RWPE2 (cell line): Measurements from ENCODE around the gene SFXN2.

Experiments used
- ATAC-seq: fragments of 200-7000 bp; cut with Tn5 transposase; 3 replicates; pipeline ENCODE4 v1.9.1; 2021; ENCODE audit warnings: low read depth
- DNase-seq: peaks from one replicate; pipeline ENCODE4 v3.0.0-alpha.2; 2020; ENCODE audit warnings: low spot score
- H3K27ac ChIP-seq: fragments of 450-650 bp; 2 replicates; pipeline ENCODE4 v1.5.1; 2017; ENCODE audit warnings: mild to moderate bottlenecking; ENCODE audit not compliant: poor library complexity, severe bottlenecking
- H3K27me3 ChIP-seq: fragments of 250-450 bp; sonication (Bioruptor Pico); 2 replicates; pipeline ENCODE4 v1.5.1; 2021; ENCODE audit warnings: mild to moderate bottlenecking, moderate library complexity; ENCODE audit not compliant: insufficient read depth, poor library complexity, severe bottlenecking
- H3K36me3 ChIP-seq: fragments of 250-450 bp; sonication (Bioruptor Pico); 2 replicates; pipeline ENCODE4 v1.5.1; 2020; ENCODE audit warnings: low read depth, mild to moderate bottlenecking, moderate library complexity
- H3K4me1 ChIP-seq: fragments of 250-450 bp; sonication (Bioruptor Pico); 2 replicates; pipeline ENCODE4 v1.5.1; 2021; ENCODE audit warnings: mild to moderate bottlenecking, moderate library complexity; ENCODE audit not compliant: insufficient read depth, poor library complexity, severe bottlenecking
- H3K4me3 ChIP-seq: fragments of 250-450 bp; sonication (Bioruptor Pico); 2 replicates; pipeline ENCODE4 v1.5.1; 2021; ENCODE audit warnings: mild to moderate bottlenecking, moderate library complexity; ENCODE audit not compliant: severe bottlenecking
- H3K9me3 ChIP-seq: fragments of 250-450 bp; sonication (Bioruptor Pico); 2 replicates; pipeline ENCODE4 v1.5.1; 2021; ENCODE audit warnings: mild to moderate bottlenecking, moderate library complexity; ENCODE audit not compliant: severe bottlenecking
- CTCF ChIP-seq: fragments of 450-650 bp; IDR thresholded peaks from one replicate; pipeline ENCODE4 v1.5.1; 2017; ENCODE audit warnings: mild to moderate bottlenecking, moderate library complexity; ENCODE audit not compliant: poor library complexity, severe bottlenecking

Gene SFXN2

GRCh38 chr10:102779680-102780526 lies 65.5 kb downstream of the SFXN2 start:
- ATAC-seq, result peak; percentile 16
- TF ChIP-seq CTCF, result no peak
- no peaks in the 10 kb centered on the region for H3K36me3 ChIP-seq
- H3K4me3 ChIP-seq, result no peak overlapping the region
- peaks cover 79% of the 10 kb centered on the region for H3K4me1 ChIP-seq
- H3K27ac ChIP-seq, result peak overlapping the region; percentile 98
- H3K9me3 ChIP-seq, result no peaks in the 10 kb centered on the region
- DNase-seq, result no peak
- H3K27me3 ChIP-seq, result no peaks in the 10 kb centered on the region

- no peak for ATAC-seq
These were observed 66.0 kb downstream of the SFXN2 start for GRCh38 chr10:102780527-102780808.

GRCh38 chr10:102781090-102781920 lies 66.9 kb downstream of the SFXN2 start:
- Histone ChIP-seq H3K9me3 (no peaks in the 10 kb centered on the region), H3K4me1 (peaks cover 68% of the 10 kb centered on the region), H3K27ac (peak overlapping the region; percentile 73), H3K36me3 (no peaks in the 10 kb centered on the region), H3K27me3 (no peaks in the 10 kb centered on the region), H3K4me3 (no peak overlapping the region)
- DNase-seq (no peak), ATAC-seq (no peak)
- TF ChIP-seq CTCF, result no peak

More at GRCh38 chr10:102780527-102780808, 66.0 kb downstream of the SFXN2 start:
- H3K4me1 ChIP-seq, result peaks cover 77% of the 10 kb centered on the region
- H3K27me3 ChIP-seq, result no peaks in the 10 kb centered on the region
- H3K36me3 ChIP-seq, result no peaks in the 10 kb centered on the region
- H3K9me3 ChIP-seq, result no peaks in the 10 kb centered on the region
- DNase-seq, result no peak
- peak overlapping the region; percentile 98 for H3K27ac ChIP-seq
- TF ChIP-seq CTCF, result no peak
- no peak overlapping the region for H3K4me3 ChIP-seq

- Histone ChIP-seq H3K27me3 (no peaks in the 10 kb centered on the region), H3K4me1 (peaks cover 61% of the 10 kb centered on the region), H3K9me3 (no peaks in the 10 kb centered on the region), H3K36me3 (no peaks in the 10 kb centered on the region), H3K4me3 (no peak overlapping the region), H3K27ac (peak overlapping the region; percentile 73)
- DNase-seq (no peak), ATAC-seq (peak; percentile 31; the same call in 1 of the 3 replicates)
- no peak for TF ChIP-seq CTCF
These were observed 67.6 kb downstream of the SFXN2 start for GRCh38 chr10:102781921-102782557.
